Mucosa of stomach (tissue), 1 donor: Measurements from ENCODE around the gene SPTLC3.

Experiments
- H3K27me3 ChIP-seq: one replicate; pipeline ENCODE4 v1.7.0; 2013; ENCODE audit warnings: mild to moderate bottlenecking, low read length; ENCODE audit not compliant: control insufficient read depth, insufficient read depth
- H3K36me3 ChIP-seq: one replicate; pipeline ENCODE4 v1.7.0; 2013; ENCODE audit warnings: low read length; ENCODE audit not compliant: control insufficient read depth, insufficient read depth
- H3K4me1 ChIP-seq: one replicate; pipeline ENCODE4 v1.7.0; 2013; ENCODE audit warnings: mild to moderate bottlenecking, low read length; ENCODE audit not compliant: control insufficient read depth, insufficient read depth
- H3K4me3 ChIP-seq: one replicate; pipeline ENCODE4 v1.7.0; 2013; ENCODE audit warnings: low read length
- H3K9ac ChIP-seq: one replicate; pipeline ENCODE4 v1.7.0; 2013; ENCODE audit warnings: mild to moderate bottlenecking, low read length, moderate library complexity
- H3K9me3 ChIP-seq: one replicate; pipeline ENCODE4 v1.7.0; 2013; ENCODE audit warnings: mild to moderate bottlenecking, low read length, moderate library complexity; ENCODE audit not compliant: control insufficient read depth
- donor health status: Pancreatic carcinoma.

The SPTLC3 gene

DNA sequence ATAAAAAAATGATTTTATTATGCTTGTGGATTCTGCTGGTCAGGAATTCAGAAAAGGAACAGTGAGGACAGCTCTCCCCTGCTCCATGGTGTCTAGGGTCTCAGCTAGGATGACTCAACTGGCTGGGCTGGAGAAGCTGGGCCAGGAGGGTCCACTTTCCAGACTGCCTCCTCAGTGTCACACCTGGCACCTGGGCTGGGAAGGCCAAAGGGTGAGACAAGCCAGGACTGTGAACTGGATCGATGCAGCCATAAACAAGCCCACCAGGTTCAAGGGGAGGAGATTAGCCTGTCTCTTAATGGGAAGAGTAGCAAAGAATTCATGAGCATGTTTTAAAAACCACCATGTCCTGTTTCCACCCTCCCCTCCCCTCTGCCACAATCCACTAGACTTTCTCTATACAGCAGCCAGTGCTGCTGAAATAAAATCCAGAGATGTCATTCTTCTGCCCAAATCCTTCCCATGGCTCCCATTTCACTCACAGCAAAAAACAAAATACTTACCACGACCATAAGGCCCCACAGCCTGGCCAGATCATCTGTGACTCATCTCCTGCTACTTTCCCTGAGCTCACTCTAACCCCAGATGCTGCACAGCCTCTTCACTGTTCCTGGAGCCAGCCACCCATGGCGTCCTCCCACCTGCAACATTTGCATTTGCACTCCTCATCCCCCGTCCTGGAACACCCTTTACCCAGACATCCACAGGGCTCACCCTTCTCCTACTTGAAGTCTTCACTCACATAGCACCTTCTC lies 13.8 kb downstream of the SPTLC3 start:
- no peak overlapping the region for H3K4me3 ChIP-seq
- H3K27me3 ChIP-seq, result no peaks in the 10 kb centered on the region
- H3K9me3 ChIP-seq, result peaks cover 5% of the 10 kb centered on the region
- no peak overlapping the region for H3K9ac ChIP-seq
- no peaks in the 10 kb centered on the region for H3K4me1 ChIP-seq
- H3K36me3 ChIP-seq, result no peaks in the 10 kb centered on the region

DNA sequence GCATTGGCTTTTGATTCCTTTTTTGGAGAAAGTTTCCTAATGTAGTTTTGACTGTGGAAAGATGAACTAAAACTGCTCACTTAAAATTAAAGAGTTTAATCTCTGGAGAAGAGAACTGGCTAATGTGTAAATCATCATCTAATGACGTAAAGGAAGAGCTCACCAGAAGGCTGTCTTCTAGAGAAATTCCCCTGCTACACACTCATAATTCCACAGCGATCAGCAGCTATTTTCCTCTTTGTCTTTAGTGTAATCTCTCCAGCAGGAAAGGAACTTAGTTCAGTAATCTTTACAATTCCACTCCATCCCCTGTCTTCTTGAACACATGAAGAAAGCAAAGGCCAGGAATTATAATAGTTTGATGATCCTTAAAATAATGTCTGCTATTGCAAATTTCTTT lies 15.8 kb downstream of the SPTLC3 start:
- Histone ChIP-seq H3K27me3 (no peaks in the 10 kb centered on the region), H3K9me3 (peaks cover 5% of the 10 kb centered on the region), H3K36me3 (no peaks in the 10 kb centered on the region), H3K9ac (no peak overlapping the region), H3K4me3 (no peak overlapping the region), H3K4me1 (peaks cover 1% of the 10 kb centered on the region)

GRCh38 chr20:13025181-13025580 lies 16.4 kb downstream of the SPTLC3 start:
- H3K27me3 ChIP-seq, result no peaks in the 10 kb centered on the region
- H3K9me3 ChIP-seq, result peaks cover 5% of the 10 kb centered on the region
- no peak overlapping the region for H3K9ac ChIP-seq
- H3K36me3 ChIP-seq, result no peaks in the 10 kb centered on the region
- H3K4me1 ChIP-seq, result peaks cover 7% of the 10 kb centered on the region
- no peak overlapping the region for H3K4me3 ChIP-seq

GRCh38 chr20:13028001-13028400 lies 19.2 kb downstream of the SPTLC3 start:
- H3K4me3 ChIP-seq, result no peak overlapping the region
- no peaks in the 10 kb centered on the region for H3K36me3 ChIP-seq

GRCh38 chr20:13028673-13029072 lies 19.9 kb downstream of the SPTLC3 start:
- Histone ChIP-seq H3K4me1 (peaks cover 11% of the 10 kb centered on the region), H3K27me3 (no peaks in the 10 kb centered on the region), H3K36me3 (no peaks in the 10 kb centered on the region), H3K9ac (no peak overlapping the region), H3K4me3 (no peak overlapping the region), H3K9me3 (no peaks in the 10 kb centered on the region)

More at GRCh38 chr20:13028001-13028400, 19.2 kb downstream of the SPTLC3 start:
- Histone ChIP-seq H3K9ac (no peak overlapping the region), H3K27me3 (no peaks in the 10 kb centered on the region), H3K4me1 (peaks cover 11% of the 10 kb centered on the region), H3K9me3 (no peaks in the 10 kb centered on the region)

DNA sequence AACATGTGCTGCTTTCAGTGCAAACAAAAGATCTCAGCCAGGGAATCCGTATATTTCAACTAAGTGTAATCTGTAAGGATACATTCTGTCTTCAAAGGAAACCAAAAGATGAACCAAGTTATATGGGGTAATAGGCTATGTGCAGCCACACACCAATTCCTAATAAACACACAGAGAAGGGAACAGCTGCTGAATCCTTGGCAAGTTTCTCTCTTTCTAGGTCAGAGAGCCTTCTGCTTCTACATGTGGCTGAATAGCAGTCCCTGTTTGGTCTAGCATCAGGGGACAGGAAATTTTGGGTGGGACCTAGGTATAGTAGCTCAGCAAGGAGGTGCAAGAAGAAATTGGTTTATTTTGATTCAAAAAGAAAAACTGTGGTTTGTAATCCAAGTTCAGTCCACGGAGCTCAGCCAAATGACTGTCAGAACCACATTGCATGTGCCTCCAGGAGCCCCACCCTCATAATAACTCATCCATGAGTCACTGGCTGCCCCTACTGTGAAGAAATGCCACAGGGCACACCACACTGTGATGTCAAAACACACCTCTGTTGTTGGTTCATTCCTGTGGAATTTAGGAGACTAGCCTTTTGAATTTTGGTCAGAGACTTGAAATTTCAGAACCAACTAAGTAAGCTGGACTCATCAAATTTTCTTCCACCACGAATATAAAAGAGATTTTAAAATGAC lies 21.1 kb downstream of the SPTLC3 start:
- no peak overlapping the region for H3K9ac ChIP-seq
- no peaks in the 10 kb centered on the region for H3K36me3 ChIP-seq
- no peak overlapping the region for H3K4me3 ChIP-seq
- no peaks in the 10 kb centered on the region for H3K9me3 ChIP-seq
- no peaks in the 10 kb centered on the region for H3K27me3 ChIP-seq
- H3K4me1 ChIP-seq, result peaks cover 11% of the 10 kb centered on the region

GRCh38 chr20:13031751-13032150 lies 23.0 kb downstream of the SPTLC3 start:
- Histone ChIP-seq H3K4me1 (peaks cover 11% of the 10 kb centered on the region), H3K9ac (no peak overlapping the region), H3K4me3 (no peak overlapping the region), H3K27me3 (no peaks in the 10 kb centered on the region), H3K9me3 (no peaks in the 10 kb centered on the region), H3K36me3 (no peaks in the 10 kb centered on the region)

- Histone ChIP-seq H3K9me3 (no peaks in the 10 kb centered on the region), H3K36me3 (no peaks in the 10 kb centered on the region), H3K27me3 (no peaks in the 10 kb centered on the region), H3K4me3 (no peak overlapping the region), H3K9ac (no peak overlapping the region), H3K4me1 (peaks cover 11% of the 10 kb centered on the region)
These were observed 25.3 kb downstream of the SPTLC3 start for GRCh38 chr20:13034115-13034514.

GRCh38 chr20:13034936-13035335 lies 26.2 kb downstream of the SPTLC3 start:
- Histone ChIP-seq H3K4me1 (peaks cover 7% of the 10 kb centered on the region), H3K27me3 (no peaks in the 10 kb centered on the region), H3K36me3 (no peaks in the 10 kb centered on the region), H3K4me3 (no peak overlapping the region), H3K9ac (no peak overlapping the region), H3K9me3 (no peaks in the 10 kb centered on the region)

DNA sequence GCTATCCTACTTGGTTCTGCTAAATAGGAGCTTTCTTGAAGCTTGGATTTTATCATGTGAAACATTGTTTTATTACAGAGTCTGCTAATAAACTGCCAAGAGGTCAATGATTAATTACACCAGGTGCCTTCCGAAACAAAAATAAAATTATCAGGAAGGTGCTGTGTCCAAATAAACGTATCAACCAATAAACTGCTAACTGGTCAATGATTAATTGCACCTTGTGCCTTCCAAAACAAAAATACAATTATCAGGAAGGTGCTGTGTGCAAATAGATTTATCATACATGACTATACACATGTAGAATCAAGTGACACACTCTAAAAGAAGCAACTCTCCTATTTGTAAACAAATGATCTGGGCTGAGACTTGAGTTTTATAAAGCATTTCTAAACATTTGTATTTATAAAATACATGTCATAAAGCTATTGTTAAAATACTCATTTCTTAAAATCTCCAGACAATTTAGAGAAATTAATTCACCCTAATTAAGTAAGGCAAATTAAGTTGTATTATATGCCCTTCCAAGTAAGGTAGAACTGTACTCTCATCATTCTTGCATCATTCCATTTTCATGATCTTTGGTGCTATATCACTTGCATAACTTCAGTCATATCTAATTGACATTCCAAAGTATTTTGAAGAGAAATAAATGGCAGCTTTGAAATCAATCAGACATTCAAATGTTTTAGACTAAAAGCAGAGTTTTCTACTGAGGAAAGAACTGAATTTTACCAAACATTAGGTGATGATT lies 26.8 kb downstream of the SPTLC3 start:
- Histone ChIP-seq H3K36me3 (no peaks in the 10 kb centered on the region), H3K4me3 (no peak overlapping the region), H3K4me1 (peaks cover under 1% of the 10 kb centered on the region), H3K9me3 (no peaks in the 10 kb centered on the region), H3K27me3 (no peaks in the 10 kb centered on the region), H3K9ac (no peak overlapping the region)

- no peak overlapping the region for H3K9ac ChIP-seq
- H3K4me1 ChIP-seq, result no peaks in the 10 kb centered on the region
- H3K36me3 ChIP-seq, result no peaks in the 10 kb centered on the region
- H3K27me3 ChIP-seq, result no peaks in the 10 kb centered on the region
- H3K9me3 ChIP-seq, result no peaks in the 10 kb centered on the region
- no peak overlapping the region for H3K4me3 ChIP-seq
These were observed 29.0 kb downstream of the SPTLC3 start for GRCh38 chr20:13037727-13038126.
